DOHH2 (cell line): Measurements from ENCODE around the gene WNT3.

Experiments
- H3F3A ChIP-seq: fragments of 200-600 bp; sonication (generic), shearing (Covaris generic); 2 replicates; pipeline ENCODE4 v1.6.0; 2016; ENCODE audit warnings: antibody characterized with exemption, mild to moderate bottlenecking; ENCODE audit not compliant: control insufficient read depth, insufficient read depth
- H3K27ac ChIP-seq: fragments of 200-600 bp; sonication (generic); 2 replicates; pipeline ENCODE4 v1.5.1; 2014; ENCODE audit warnings: low read depth, mild to moderate bottlenecking, low read length, moderate library complexity
- H3K27me3 ChIP-seq: fragments of 200-600 bp; sonication (generic); 2 replicates; pipeline ENCODE4 v1.6.1; 2014; ENCODE audit warnings: mild to moderate bottlenecking, low read length, mixed read lengths; ENCODE audit not compliant: control insufficient read depth
- H3K36me3 ChIP-seq: fragments of 200-600 bp; sonication (generic); 2 replicates; pipeline ENCODE4 v1.6.1; 2014; ENCODE audit warnings: mild to moderate bottlenecking, low read length, moderate library complexity, mixed read lengths; ENCODE audit not compliant: control insufficient read depth
- H3K4me1 ChIP-seq: fragments of 200-600 bp; sonication (generic); 2 replicates; pipeline ENCODE4 v1.6.1; 2014; ENCODE audit warnings: mild to moderate bottlenecking, low read length, mixed read lengths; ENCODE audit not compliant: control insufficient read depth
- H3K4me2 ChIP-seq: fragments of 200-600 bp; sonication (generic); 2 replicates; pipeline ENCODE4 v1.6.0; 2014; ENCODE audit warnings: mild to moderate bottlenecking, low read length, moderate library complexity
- H3K4me3 ChIP-seq: fragments of 200-600 bp; sonication (generic); 2 replicates; pipeline ENCODE4 v1.5.1; 2014; ENCODE audit warnings: mild to moderate bottlenecking, low read length, mixed read lengths
- H3K79me2 ChIP-seq: fragments of 200-600 bp; sonication (generic); 2 replicates; pipeline ENCODE4 v1.6.1; 2014; ENCODE audit warnings: mild to moderate bottlenecking, low read length, mixed read lengths; ENCODE audit not compliant: control insufficient read depth
- H3K9me2 ChIP-seq: fragments of 200-600 bp; sonication (generic); replicated peaks from 2 replicates; pipeline ENCODE4 v1.6.1; 2014; ENCODE audit warnings: mild to moderate bottlenecking, low read length, mixed read lengths; ENCODE audit not compliant: control insufficient read depth
- H3K9me3 ChIP-seq: fragments of 200-600 bp; sonication (generic); 2 replicates; pipeline ENCODE4 v1.6.1; 2014; ENCODE audit warnings: antibody characterized with exemption, low read length, mixed read lengths; ENCODE audit not compliant: control insufficient read depth, insufficient read depth
- H4K20me1 ChIP-seq: fragments of 200-600 bp; sonication (generic); 2 replicates; pipeline ENCODE4 v1.6.0; 2014; ENCODE audit warnings: low read depth, mild to moderate bottlenecking, antibody characterized with exemption, low read length, moderate library complexity; ENCODE audit not compliant: control insufficient read depth, insufficient read depth
- EZH2phosphoT487 ChIP-seq: fragments of 200-600 bp; sonication (generic); IDR thresholded peaks from 2 replicates; pipeline ENCODE4 v1.6.1; 2017; ENCODE audit warnings: borderline replicate concordance, mild to moderate bottlenecking, antibody characterized with exemption, low read length, moderate library complexity, mixed read lengths
- TF ChIP-seq, protein P1 (sequence below): fragments of 200-600 bp; sonication (generic); IDR thresholded peaks from one replicate; pipeline ENCODE4 v1.5.1; 2014; ENCODE audit warnings: antibody characterized with exemption, mild to moderate bottlenecking, low read depth, low read length; ENCODE audit not compliant: poor library complexity, severe bottlenecking

The WNT3 gene

DNA sequence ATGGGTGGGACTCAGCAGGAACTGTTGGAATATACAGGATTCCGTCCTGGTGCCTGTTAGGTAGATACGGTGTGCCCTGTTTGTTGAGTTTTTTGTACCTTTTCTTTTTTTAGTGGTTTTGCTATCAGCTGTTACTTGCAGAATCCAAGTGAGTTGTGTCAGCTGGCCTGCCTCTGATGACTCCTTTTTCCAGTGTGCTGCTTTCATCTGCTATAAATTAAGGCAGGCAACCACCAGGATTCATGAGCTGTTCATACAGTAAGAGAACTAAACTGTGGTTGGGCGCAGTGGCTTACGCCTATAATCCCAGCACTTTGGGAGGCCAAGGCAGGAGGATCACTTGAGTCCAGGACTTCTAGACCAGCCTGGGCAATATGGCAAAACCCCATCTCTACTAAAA lies 79.9 kb downstream of the WNT3 start:
- H3K4me1 ChIP-seq, result peaks cover 26% of the 10 kb centered on the region
- H3F3A ChIP-seq, result peaks cover 7% of the 10 kb centered on the region; the same call in 1 of the 2 replicates
- H3K27me3 ChIP-seq, result no peaks in the 10 kb centered on the region
- H3K36me3 ChIP-seq, result no peaks in the 10 kb centered on the region
- TF ChIP-seq, protein P1, sequence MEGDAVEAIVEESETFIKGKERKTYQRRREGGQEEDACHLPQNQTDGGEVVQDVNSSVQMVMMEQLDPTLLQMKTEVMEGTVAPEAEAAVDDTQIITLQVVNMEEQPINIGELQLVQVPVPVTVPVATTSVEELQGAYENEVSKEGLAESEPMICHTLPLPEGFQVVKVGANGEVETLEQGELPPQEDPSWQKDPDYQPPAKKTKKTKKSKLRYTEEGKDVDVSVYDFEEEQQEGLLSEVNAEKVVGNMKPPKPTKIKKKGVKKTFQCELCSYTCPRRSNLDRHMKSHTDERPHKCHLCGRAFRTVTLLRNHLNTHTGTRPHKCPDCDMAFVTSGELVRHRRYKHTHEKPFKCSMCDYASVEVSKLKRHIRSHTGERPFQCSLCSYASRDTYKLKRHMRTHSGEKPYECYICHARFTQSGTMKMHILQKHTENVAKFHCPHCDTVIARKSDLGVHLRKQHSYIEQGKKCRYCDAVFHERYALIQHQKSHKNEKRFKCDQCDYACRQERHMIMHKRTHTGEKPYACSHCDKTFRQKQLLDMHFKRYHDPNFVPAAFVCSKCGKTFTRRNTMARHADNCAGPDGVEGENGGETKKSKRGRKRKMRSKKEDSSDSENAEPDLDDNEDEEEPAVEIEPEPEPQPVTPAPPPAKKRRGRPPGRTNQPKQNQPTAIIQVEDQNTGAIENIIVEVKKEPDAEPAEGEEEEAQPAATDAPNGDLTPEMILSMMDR, result no peak
- TF ChIP-seq EZH2phosphoT487, result no peak
- H3K4me3 ChIP-seq, result no peak overlapping the region
- H3K9me3 ChIP-seq, result no peaks in the 10 kb centered on the region
- H3K4me2 ChIP-seq, result no peak overlapping the region
- no peaks in the 10 kb centered on the region for H3K9me2 ChIP-seq
- no peaks in the 10 kb centered on the region for H4K20me1 ChIP-seq
- no peak overlapping the region for H3K27ac ChIP-seq
- H3K79me2 ChIP-seq, result no peaks in the 10 kb centered on the region

DNA sequence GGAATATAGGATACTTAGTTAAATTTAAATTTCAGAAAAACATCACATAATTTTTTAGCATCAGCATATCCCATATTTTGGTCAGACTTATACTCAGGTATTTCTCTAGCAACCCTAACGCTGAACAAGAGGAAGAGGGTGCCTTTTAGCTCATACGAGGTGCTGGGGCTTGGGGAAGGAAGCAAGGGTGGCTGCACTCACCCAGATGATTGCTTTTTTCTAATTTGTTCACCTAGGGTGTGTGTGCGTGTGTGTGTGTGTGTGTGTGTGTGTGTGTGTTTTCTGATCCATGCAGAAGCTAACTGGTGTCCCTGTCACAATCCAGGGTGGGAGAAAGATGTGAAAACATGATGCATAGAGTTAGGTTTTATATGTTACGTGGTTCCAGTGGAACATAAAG lies 81.2 kb downstream of the WNT3 start:
- Histone ChIP-seq H3K4me1 (peaks cover 26% of the 10 kb centered on the region), H3K9me2 (no peaks in the 10 kb centered on the region), H3K27me3 (no peaks in the 10 kb centered on the region), H3K27ac (peak overlapping the region; percentile 31), H3F3A (peaks cover 7% of the 10 kb centered on the region; the same call in 1 of the 2 replicates), H4K20me1 (no peaks in the 10 kb centered on the region), H3K4me3 (no peak overlapping the region), H3K4me2 (peak overlapping the region; percentile 46), H3K79me2 (no peaks in the 10 kb centered on the region), H3K36me3 (peaks cover 7% of the 10 kb centered on the region; the same call in 1 of the 2 replicates), H3K9me3 (no peaks in the 10 kb centered on the region)
- TF ChIP-seq EZH2phosphoT487, result no peak
- TF ChIP-seq, protein P1, result no peak

DNA sequence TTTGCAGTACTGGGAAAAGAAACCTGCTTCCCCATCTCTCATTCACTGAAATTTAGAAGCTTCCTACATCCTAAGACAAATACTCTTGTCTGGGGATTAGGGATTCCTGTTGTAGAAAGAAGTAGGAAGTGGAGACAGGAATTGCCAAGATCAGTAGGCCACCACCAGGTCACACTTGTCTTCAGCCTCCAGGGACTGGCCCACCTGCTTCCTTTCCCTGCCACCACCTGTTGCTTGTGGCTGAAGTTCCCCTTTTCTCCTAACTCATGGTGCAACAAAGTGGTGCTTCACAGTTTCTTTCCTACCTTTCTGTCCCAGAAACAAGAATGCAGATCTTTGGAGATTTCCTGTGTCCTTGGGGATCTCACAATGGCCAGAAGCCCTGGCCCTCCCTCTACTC lies 82.4 kb downstream of the WNT3 start:
- H3K4me1 ChIP-seq, result peaks cover 26% of the 10 kb centered on the region
- no peaks in the 10 kb centered on the region for H3K79me2 ChIP-seq
- peaks cover 7% of the 10 kb centered on the region; the same call in 1 of the 2 replicates for H3F3A ChIP-seq
- no peaks in the 10 kb centered on the region for H3K9me2 ChIP-seq
- peak overlapping the region; percentile 46 for H3K4me2 ChIP-seq
- no peaks in the 10 kb centered on the region for H3K9me3 ChIP-seq
- no peak for TF ChIP-seq EZH2phosphoT487
- TF ChIP-seq, protein P1, result no peak
- no peak overlapping the region for H3K27ac ChIP-seq
- H3K27me3 ChIP-seq, result no peaks in the 10 kb centered on the region
- H3K36me3 ChIP-seq, result peaks cover 7% of the 10 kb centered on the region; the same call in 1 of the 2 replicates
- H3K4me3 ChIP-seq, result peak overlapping the region; percentile 8; the same call in 1 of the 2 replicates
- H4K20me1 ChIP-seq, result no peaks in the 10 kb centered on the region
